ENCODE measurements around the gene RHBDL1.

RHBDL1 gene

GRCh38 chr16:644556-644955 is 30.9 kb upstream of the RHBDL1 start:
- Histone ChIP-seq H3K27me3 (no peaks in the 10 kb centered on the region), H3K36me3 (no peaks in the 10 kb centered on the region), H3K9me3 (no peaks in the 10 kb centered on the region), H3K4me3 (no peak overlapping the region), H3K27ac (no peak overlapping the region), H3K4me1 (peaks cover 12 to 60% (median 32%) of the 10 kb centered on the region in 4 donors)
- DNase-seq: no peak
- TF ChIP-seq CTCF (IDR thresholded peaks at IDR 0.05): no peak
- intact Hi-C loops (cut with DNase I; ENCODE audit: low total_unique reads): no loop called here

GRCh38 chr16:645852-646678 is 29.4 kb upstream of the RHBDL1 start:
- DNase-seq: no peak
- Histone ChIP-seq H3K4me3 (no peak overlapping the region), H3K27ac (no peak overlapping the region), H3K36me3 (peaks cover 0 to 2% (median 0%) of the 10 kb centered on the region in 3 donors), H3K9me3 (no peaks in the 10 kb centered on the region), H3K27me3 (no peaks in the 10 kb centered on the region), H3K4me1 (peaks cover 12 to 63% (median 37%) of the 10 kb centered on the region in 4 donors)
- no peak for TF ChIP-seq CTCF (IDR thresholded peaks at IDR 0.05)
- intact Hi-C loops (cut with DNase I; ENCODE audit: low total_unique reads): no loop called here

GRCh38 chr16:646679-647172 is 28.7 kb upstream of the RHBDL1 start:
- no peak for DNase-seq
- no peak overlapping the region for H3K27ac ChIP-seq
- H3K27me3 ChIP-seq: no peaks in the 10 kb centered on the region
- H3K9me3 ChIP-seq: no peaks in the 10 kb centered on the region
- intact Hi-C loops (cut with DNase I; ENCODE audit: low total_unique reads): no loop called here
- no peak overlapping the region for H3K4me3 ChIP-seq
- H3K4me1 ChIP-seq: peaks cover 7 to 59% (median 33%) of the 10 kb centered on the region in 4 donors
- H3K36me3 ChIP-seq: peaks cover 0 to 9% (median under 1%) of the 10 kb centered on the region in 3 donors
- TF ChIP-seq CTCF (IDR thresholded peaks at IDR 0.05): no peak

- peaks cover 7 to 57% (median 32%) of the 10 kb centered on the region in 4 donors for H3K4me1 ChIP-seq
- no peak for DNase-seq
- intact Hi-C loops (cut with DNase I; ENCODE audit: low total_unique reads): no loop called here
Measured at GRCh38 chr16:647173-647902, 28.1 kb upstream of the RHBDL1 start.

More at GRCh38 chr16:647173-647902, 28.1 kb upstream of the RHBDL1 start:
- no peak for TF ChIP-seq CTCF (IDR thresholded peaks at IDR 0.05)
- H3K9me3 ChIP-seq: no peaks in the 10 kb centered on the region
- peaks cover 0 to 15% (median 7%) of the 10 kb centered on the region in 3 donors for H3K36me3 ChIP-seq
- no peaks in the 10 kb centered on the region for H3K27me3 ChIP-seq
- H3K27ac ChIP-seq: no peak overlapping the region
- H3K4me3 ChIP-seq: no peak overlapping the region

All from tibial artery (tissue), 4 donors.